ENCODE measurements around the gene DHRS7B. TPM values are rescaled to one million over a fixed set of nuclear protein-coding genes. Genes with fewer than 3 reads are reported as not detected.

DHRS7B gene
- total and polyA plus RNA-seq, 9 of the 15 experiments (the other 6 are each of a cell fraction or from before 2014, with no cell fraction given) = 8.0 to 30.7 (median 14.8) TPM

DNA sequence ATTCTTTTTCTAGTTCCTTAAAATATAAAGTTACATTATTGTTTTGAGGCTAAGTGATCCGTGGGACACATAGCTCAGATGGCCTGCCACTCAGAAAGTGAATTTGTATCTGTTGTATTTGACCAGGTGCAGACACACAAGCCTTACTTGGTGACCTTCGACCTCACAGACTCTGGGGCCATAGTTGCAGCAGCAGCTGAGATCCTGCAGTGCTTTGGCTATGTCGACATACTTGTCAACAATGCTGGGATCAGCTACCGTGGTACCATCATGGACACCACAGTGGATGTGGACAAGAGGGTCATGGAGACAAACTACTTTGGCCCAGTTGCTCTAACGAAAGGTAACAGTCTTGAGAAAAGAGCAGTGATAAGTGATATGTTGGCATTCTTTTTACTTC is 56.7 kb downstream of the DHRS7B start:
- in situ Hi-C loops (cut with MboI) (no loop called here), intact Hi-C loops (cut with micrococcal nuclease) (no loop called here)
- no peaks in the 10 kb centered on the region for H3K9me3 ChIP-seq (replicated peaks; ENCODE audit: control insufficient read depth, insufficient read depth, low read depth, low read length)
- no TSS peak for BruUV-seq (replicated peaks)
- no peaks in the 10 kb centered on the region for H4K20me1 ChIP-seq (replicated peaks; ENCODE audit: control insufficient read depth, insufficient read depth, low read length)
- no peaks in the 10 kb centered on the region for H3K9me1 ChIP-seq (ENCODE audit: control insufficient read depth, insufficient read depth, low read length)
- H2AFZ ChIP-seq (ENCODE audit: low read depth, low read length) = no peak overlapping the region
- no peak for TF ChIP-seq ARID2 (IDR thresholded peaks at IDR 0.05)
- TF ChIP-seq NR2C1 (IDR thresholded peaks at IDR 0.05) = no peak
- TF ChIP-seq NR2C1 (tag; IDR thresholded peaks at IDR 0.05) = peak; percentile 30; the same call in 1 of the 2 replicates
- no peak for TF ChIP-seq BRF1 (IDR thresholded peaks at IDR 0.05; ENCODE audit: borderline replicate concordance, extremely low read depth, insufficient read length)
- CTCF ChIA-PET (ENCODE audit: low intra/inter-chr PET ratio) = no interaction called here
- H3K9ac ChIP-seq (ENCODE audit: insufficient read depth in 1 of 2, low read depth in 2 of 2, low read length in 2 of 2) = no peak overlapping the region
- FAIRE-seq = no peak
- no peaks in the 10 kb centered on the region for H3K79me2 ChIP-seq (ENCODE audit: control insufficient read depth, insufficient read depth, low read length)
- no peaks in the 10 kb centered on the region for H3K27me3 ChIP-seq (ENCODE audit: control insufficient read depth in 2 of 2, insufficient read depth in 2 of 2, low read length in 2 of 2)
- H3K36me3 ChIP-seq (ENCODE audit: control insufficient read depth, insufficient read depth, low read length) = peaks cover 17% of the 10 kb centered on the region; the same call in 2 of the 3 replicates
- POLR2A ChIA-PET = no interaction called here
- no peak overlapping the region for H3K4me3 ChIP-seq
- H3K4me1 ChIP-seq (replicated peaks in 1 of 2; ENCODE audit: control insufficient read depth in 2 of 2, insufficient read depth in 2 of 2, low read length in 2 of 2) = no peaks in the 10 kb centered on the region
- no peak overlapping the region for H3K27ac ChIP-seq (ENCODE audit: extremely low read depth, low read depth, low read length)
- ATAC-seq = no peak
- 31% methylated on average over 5 of the region's 5 CpGs for WGBS (ENCODE audit: insufficient coverage, low coverage, missing lambda C conversion rate)
- no peak overlapping the region for H3K4me2 ChIP-seq (ENCODE audit: insufficient read depth, low read length)
- DNase-seq (ENCODE audit: extremely low read depth in 1 of 4, low spot score in 3 of 4) = no peak

DNA sequence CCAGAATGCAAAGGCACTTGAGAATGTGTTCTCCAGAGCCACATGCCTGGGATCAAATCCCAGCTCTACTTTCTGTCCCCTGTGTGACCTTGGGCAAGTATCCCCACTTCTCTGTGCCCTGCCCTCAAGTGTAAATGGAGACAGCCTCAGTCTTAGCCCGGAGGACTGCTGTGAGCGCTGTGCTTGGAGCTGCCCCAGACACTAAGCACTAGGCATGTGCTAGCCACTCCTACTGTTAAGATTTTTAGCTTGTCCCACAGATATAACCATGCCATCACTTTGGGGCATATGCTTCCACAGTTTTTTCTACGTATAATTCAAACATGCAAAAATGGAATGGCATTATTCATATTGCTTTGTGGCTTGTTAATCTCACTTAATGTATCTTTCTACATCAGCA is 57.8 kb downstream of the DHRS7B start:
- DNase-seq (ENCODE audit: extremely low read depth in 1 of 4, low spot score in 3 of 4) = no peak
- Histone ChIP-seq H3K9ac (ENCODE audit: insufficient read depth in 1 of 2, low read depth in 2 of 2, low read length in 2 of 2) (no peak overlapping the region), H3K9me3 (replicated peaks; ENCODE audit: control insufficient read depth, insufficient read depth, low read depth, low read length) (no peaks in the 10 kb centered on the region), H2AFZ (ENCODE audit: low read depth, low read length) (no peak overlapping the region), H3K27me3 (ENCODE audit: control insufficient read depth in 2 of 2, insufficient read depth in 2 of 2, low read length in 2 of 2) (no peaks in the 10 kb centered on the region), H3K36me3 (ENCODE audit: control insufficient read depth, insufficient read depth, low read length) (peaks cover 17% of the 10 kb centered on the region; the same call in 2 of the 3 replicates), H3K4me3 (no peak overlapping the region), H3K4me1 (replicated peaks in 1 of 2; ENCODE audit: control insufficient read depth in 2 of 2, insufficient read depth in 2 of 2, low read length in 2 of 2) (no peaks in the 10 kb centered on the region), H3K79me2 (ENCODE audit: control insufficient read depth, insufficient read depth, low read length) (no peaks in the 10 kb centered on the region), H3K4me2 (ENCODE audit: insufficient read depth, low read length) (no peak overlapping the region), H3K9me1 (ENCODE audit: control insufficient read depth, insufficient read depth, low read length) (no peaks in the 10 kb centered on the region), H3K27ac (ENCODE audit: extremely low read depth, low read depth, low read length) (no peak overlapping the region), H4K20me1 (replicated peaks; ENCODE audit: control insufficient read depth, insufficient read depth, low read length) (no peaks in the 10 kb centered on the region)
- 88% methylated on average over 3 of the region's 3 CpGs for WGBS (ENCODE audit: insufficient coverage, low coverage, missing lambda C conversion rate)
- ChIA-PET POLR2A (no interaction called here), CTCF (ENCODE audit: low intra/inter-chr PET ratio) (no interaction called here)
- FAIRE-seq = no peak
- intact Hi-C loops (cut with micrococcal nuclease) = no loop called here
- in situ Hi-C loops (cut with MboI) = no loop called here
- BruUV-seq (replicated peaks) = no TSS peak
- no peak for ATAC-seq
- TF ChIP-seq ZBTB8A (IDR thresholded peaks at IDR 0.05; ENCODE audit: partially characterized antibody) = no peak
- no peak for TF ChIP-seq PRPF4 (IDR thresholded peaks at IDR 0.05; ENCODE audit: insufficient read depth, low read depth, low read length, poor library complexity, severe bottlenecking)
- no peak for TF ChIP-seq ZC3H8 (IDR thresholded peaks at IDR 0.05)
- no peak for TF ChIP-seq HCFC1 (IDR thresholded peaks at IDR 0.05; ENCODE audit: low read depth, low read length)
- no peak for TF ChIP-seq RBM14 (IDR thresholded peaks at IDR 0.05; ENCODE audit: borderline replicate concordance, insufficient read depth, low read depth, low read length)
- TF ChIP-seq, protein P1, sequence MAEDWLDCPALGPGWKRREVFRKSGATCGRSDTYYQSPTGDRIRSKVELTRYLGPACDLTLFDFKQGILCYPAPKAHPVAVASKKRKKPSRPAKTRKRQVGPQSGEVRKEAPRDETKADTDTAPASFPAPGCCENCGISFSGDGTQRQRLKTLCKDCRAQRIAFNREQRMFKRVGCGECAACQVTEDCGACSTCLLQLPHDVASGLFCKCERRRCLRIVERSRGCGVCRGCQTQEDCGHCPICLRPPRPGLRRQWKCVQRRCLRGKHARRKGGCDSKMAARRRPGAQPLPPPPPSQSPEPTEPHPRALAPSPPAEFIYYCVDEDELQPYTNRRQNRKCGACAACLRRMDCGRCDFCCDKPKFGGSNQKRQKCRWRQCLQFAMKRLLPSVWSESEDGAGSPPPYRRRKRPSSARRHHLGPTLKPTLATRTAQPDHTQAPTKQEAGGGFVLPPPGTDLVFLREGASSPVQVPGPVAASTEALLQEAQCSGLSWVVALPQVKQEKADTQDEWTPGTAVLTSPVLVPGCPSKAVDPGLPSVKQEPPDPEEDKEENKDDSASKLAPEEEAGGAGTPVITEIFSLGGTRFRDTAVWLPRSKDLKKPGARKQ (CRISPR knock-in tag; IDR thresholded peaks at IDR 0.05) = no peak
- TF ChIP-seq ARNT (IDR thresholded peaks at IDR 0.05) = no peak
- TF ChIP-seq, protein P2, sequence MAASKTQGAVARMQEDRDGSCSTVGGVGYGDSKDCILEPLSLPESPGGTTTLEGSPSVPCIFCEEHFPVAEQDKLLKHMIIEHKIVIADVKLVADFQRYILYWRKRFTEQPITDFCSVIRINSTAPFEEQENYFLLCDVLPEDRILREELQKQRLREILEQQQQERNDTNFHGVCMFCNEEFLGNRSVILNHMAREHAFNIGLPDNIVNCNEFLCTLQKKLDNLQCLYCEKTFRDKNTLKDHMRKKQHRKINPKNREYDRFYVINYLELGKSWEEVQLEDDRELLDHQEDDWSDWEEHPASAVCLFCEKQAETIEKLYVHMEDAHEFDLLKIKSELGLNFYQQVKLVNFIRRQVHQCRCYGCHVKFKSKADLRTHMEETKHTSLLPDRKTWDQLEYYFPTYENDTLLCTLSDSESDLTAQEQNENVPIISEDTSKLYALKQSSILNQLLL (CRISPR knock-in tag; IDR thresholded peaks at IDR 0.05; ENCODE audit: borderline replicate concordance) = no peak
- no peak for TF ChIP-seq BCOR (IDR thresholded peaks at IDR 0.05)
